ENCODE data around the gene FARP1. TPM values are rescaled to one million over a fixed set of nuclear protein-coding genes. Genes with fewer than 3 reads are reported as not detected.

Gene FARP1, protein sequence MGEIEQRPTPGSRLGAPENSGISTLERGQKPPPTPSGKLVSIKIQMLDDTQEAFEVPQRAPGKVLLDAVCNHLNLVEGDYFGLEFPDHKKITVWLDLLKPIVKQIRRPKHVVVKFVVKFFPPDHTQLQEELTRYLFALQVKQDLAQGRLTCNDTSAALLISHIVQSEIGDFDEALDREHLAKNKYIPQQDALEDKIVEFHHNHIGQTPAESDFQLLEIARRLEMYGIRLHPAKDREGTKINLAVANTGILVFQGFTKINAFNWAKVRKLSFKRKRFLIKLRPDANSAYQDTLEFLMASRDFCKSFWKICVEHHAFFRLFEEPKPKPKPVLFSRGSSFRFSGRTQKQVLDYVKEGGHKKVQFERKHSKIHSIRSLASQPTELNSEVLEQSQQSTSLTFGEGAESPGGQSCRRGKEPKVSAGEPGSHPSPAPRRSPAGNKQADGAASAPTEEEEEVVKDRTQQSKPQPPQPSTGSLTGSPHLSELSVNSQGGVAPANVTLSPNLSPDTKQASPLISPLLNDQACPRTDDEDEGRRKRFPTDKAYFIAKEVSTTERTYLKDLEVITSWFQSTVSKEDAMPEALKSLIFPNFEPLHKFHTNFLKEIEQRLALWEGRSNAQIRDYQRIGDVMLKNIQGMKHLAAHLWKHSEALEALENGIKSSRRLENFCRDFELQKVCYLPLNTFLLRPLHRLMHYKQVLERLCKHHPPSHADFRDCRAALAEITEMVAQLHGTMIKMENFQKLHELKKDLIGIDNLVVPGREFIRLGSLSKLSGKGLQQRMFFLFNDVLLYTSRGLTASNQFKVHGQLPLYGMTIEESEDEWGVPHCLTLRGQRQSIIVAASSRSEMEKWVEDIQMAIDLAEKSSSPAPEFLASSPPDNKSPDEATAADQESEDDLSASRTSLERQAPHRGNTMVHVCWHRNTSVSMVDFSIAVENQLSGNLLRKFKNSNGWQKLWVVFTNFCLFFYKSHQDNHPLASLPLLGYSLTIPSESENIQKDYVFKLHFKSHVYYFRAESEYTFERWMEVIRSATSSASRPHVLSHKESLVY
- 1 to 10 TPM; 1.0 to 2.2 TPM for total RNA-seq

GRCh38 chr13:98142380-98143156 is at the start of gene FARP1:
Gene FARP1 (plus strand): TSS chr13:98143094. CDS start chr13:98213243, 70,149 bp downstream.
- Mint-ChIP-seq H3K9me3 (no peaks in the 10 kb centered on the region), H3K4me3 (peak within 1 kb of the TSS; percentile 39), H3K27ac (no peak within 1 kb of the TSS), H3K36me3 (no peaks in the 10 kb centered on the region), H3K27me3 (peaks cover 33 to 36% of the 10 kb centered on the region in 2 donors), H3K4me1 (ENCODE audit: low read depth in 2 of 2) (peaks cover 0 to 9% of the 10 kb centered on the region in 2 donors)
- DNase-seq (ENCODE audit: low spot score) (no peak), ATAC-seq (peak; percentile 76 to 84)

GRCh38 chr13:98094678-98095266 is 48.1 kb upstream of the FARP1 start:
- no peak overlapping the region for H3K27ac Mint-ChIP-seq
- no peak for ATAC-seq
- no peaks in the 10 kb centered on the region for H3K4me1 Mint-ChIP-seq (ENCODE audit: low read depth in 2 of 2)
- DNase-seq (ENCODE audit: low spot score): no peak
- H3K4me3 Mint-ChIP-seq: no peak overlapping the region
- H3K9me3 Mint-ChIP-seq: no peaks in the 10 kb centered on the region
- H3K36me3 Mint-ChIP-seq: no peaks in the 10 kb centered on the region
- H3K27me3 Mint-ChIP-seq: peaks cover 14 to 22% of the 10 kb centered on the region in 2 donors

- no peak for DNase-seq (ENCODE audit: low spot score)
- no peaks in the 10 kb centered on the region for H3K4me1 Mint-ChIP-seq (ENCODE audit: low read depth in 2 of 2)
- no peaks in the 10 kb centered on the region for H3K9me3 Mint-ChIP-seq
- H3K36me3 Mint-ChIP-seq: no peaks in the 10 kb centered on the region
- no peak overlapping the region for H3K27ac Mint-ChIP-seq
- no peak for ATAC-seq
- H3K27me3 Mint-ChIP-seq: peaks cover 10 to 22% of the 10 kb centered on the region in 2 donors
- no peak overlapping the region for H3K4me3 Mint-ChIP-seq
Observed at GRCh38 chr13:98096059-98096458, 46.8 kb upstream of the FARP1 start.

GRCh38 chr13:98097749-98098148 is 45.1 kb upstream of the FARP1 start:
- Mint-ChIP-seq H3K4me3 (no peak overlapping the region), H3K9me3 (no peaks in the 10 kb centered on the region), H3K27me3 (peaks cover 9 to 22% of the 10 kb centered on the region in 2 donors), H3K4me1 (ENCODE audit: low read depth in 2 of 2) (no peaks in the 10 kb centered on the region), H3K36me3 (no peaks in the 10 kb centered on the region), H3K27ac (no peak overlapping the region)
- ATAC-seq (no peak), DNase-seq (ENCODE audit: low spot score) (no peak)

DNA sequence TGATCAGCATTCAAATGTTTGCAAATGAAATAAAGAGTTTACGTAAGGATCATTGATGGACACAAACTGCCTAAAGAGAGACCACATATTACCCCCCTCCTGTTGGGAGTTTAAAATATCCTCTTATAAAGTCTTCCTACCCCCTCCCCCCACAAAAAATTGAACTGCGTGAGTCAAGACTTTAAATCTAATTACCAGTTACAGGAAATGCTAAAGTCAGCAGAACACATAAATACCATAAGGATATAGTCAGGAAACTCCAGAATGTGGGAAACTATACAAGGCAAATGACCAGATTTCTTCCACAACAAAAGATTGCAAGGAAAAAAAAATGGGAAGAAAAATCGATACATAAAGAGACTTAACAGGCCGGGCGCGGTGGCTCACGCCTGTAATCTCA is 44.4 kb upstream of the FARP1 start:
- Mint-ChIP-seq H3K9me3 (no peaks in the 10 kb centered on the region), H3K27me3 (peaks cover 7 to 22% of the 10 kb centered on the region in 2 donors), H3K4me1 (ENCODE audit: low read depth in 2 of 2) (no peaks in the 10 kb centered on the region), H3K27ac (no peak overlapping the region), H3K36me3 (no peaks in the 10 kb centered on the region), H3K4me3 (no peak overlapping the region)
- no peak for ATAC-seq
- no peak for DNase-seq (ENCODE audit: low spot score)

GRCh38 chr13:98099627-98100026 is 43.3 kb upstream of the FARP1 start:
- no peaks in the 10 kb centered on the region for H3K9me3 Mint-ChIP-seq

DNA sequence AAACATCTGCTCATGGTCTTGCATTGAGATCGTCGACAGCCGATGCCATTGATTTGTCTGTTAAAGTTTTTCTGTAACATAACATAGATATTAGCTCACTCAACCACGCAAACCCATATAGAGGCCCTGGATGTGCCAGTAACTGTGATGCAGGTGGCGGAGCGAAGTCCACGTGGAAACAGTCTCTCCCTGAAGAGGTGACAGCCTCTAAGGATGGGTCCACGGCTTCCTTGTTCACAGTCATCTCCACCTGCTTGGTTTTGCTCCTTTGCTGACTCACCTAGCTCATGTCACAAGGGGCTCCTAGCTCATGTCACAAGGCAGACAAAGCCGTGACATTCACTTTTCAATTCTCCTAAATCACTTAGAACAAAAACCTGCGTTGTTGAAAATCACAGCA is 42.4 kb upstream of the FARP1 start:
- Mint-ChIP-seq H3K36me3 (no peaks in the 10 kb centered on the region), H3K4me1 (ENCODE audit: low read depth in 2 of 2) (no peaks in the 10 kb centered on the region), H3K4me3 (no peak overlapping the region), H3K9me3 (no peaks in the 10 kb centered on the region), H3K27me3 (peaks cover 11 to 30% of the 10 kb centered on the region in 2 donors), H3K27ac (no peak overlapping the region)
- DNase-seq (ENCODE audit: low spot score) (no peak), ATAC-seq (no peak)

More at GRCh38 chr13:98099627-98100026, 43.3 kb upstream of the FARP1 start:
- Mint-ChIP-seq H3K4me1 (ENCODE audit: low read depth in 2 of 2) (no peaks in the 10 kb centered on the region), H3K4me3 (no peak overlapping the region), H3K27ac (no peak overlapping the region), H3K36me3 (no peaks in the 10 kb centered on the region), H3K27me3 (peaks cover 11 to 30% of the 10 kb centered on the region in 2 donors)
- DNase-seq (ENCODE audit: low spot score) (no peak), ATAC-seq (no peak)

DNA sequence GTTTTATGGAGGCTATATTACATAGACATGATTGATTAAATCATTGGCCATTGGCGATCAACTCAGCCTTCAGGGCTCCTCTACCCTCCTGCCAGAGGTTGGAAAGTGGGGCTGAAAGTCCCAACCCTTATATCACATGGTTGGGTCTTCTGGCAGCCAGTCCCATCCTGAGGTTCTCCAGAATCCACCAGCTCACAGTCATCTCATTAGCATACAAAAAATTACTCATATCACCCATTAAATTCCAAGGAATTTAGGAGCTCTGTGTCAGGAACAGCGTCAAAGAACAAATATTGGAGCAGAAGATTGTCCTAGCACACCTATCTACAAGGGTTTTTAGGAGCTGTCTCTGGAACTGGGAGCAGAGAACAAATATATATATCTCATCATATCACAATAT is 39.4 kb upstream of the FARP1 start:
- Mint-ChIP-seq H3K4me3 (no peak overlapping the region), H3K27ac (no peak overlapping the region), H3K36me3 (no peaks in the 10 kb centered on the region), H3K9me3 (no peaks in the 10 kb centered on the region), H3K27me3 (peaks cover 6 to 12% of the 10 kb centered on the region in 2 donors), H3K4me1 (ENCODE audit: low read depth in 2 of 2) (no peaks in the 10 kb centered on the region)
- no peak for ATAC-seq
- no peak for DNase-seq (ENCODE audit: low spot score)

DNA sequence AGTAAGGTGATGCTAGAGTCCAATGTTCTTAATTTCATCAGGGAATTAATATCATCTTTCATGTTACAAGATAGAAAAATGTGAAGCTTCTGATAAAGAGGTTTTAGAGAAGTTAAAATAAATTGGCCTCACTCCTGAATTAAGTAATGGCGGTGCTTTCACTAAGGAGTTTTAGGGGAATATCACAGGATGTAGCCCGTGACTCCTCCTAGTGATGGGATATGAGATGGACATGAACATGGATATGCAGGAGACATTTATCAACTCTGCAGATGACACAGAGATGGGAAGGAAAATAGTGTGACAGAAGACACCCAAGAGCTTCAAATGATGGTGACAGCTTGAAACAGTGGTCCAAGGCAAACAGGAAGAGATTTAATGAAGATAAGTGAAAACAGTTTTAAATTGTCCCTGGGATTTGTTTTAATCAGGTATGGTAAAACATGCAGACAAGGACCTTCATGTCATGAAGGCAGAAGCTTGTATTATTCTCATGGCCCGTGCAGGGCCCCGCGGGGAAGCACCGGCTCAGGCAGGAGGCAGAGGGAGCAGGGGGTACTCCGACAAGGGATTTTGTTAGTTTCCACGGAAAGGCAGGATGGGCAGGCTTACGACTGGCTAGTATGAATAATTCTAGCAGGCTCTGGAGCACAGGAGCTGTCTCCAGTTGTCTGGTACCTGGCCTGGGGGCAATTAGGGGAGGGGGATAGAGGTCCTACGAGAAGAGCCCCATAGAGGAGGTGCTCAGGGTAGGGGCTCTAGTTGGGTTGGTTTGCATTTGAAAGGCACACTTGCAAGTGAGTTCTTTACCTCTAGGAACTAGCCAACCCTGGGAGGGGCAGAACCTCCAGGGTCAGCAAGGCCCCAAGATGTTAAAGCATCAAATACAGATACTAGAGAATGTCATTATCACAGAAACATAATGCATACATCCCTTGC is 38.7 kb upstream of the FARP1 start:
- DNase-seq (ENCODE audit: low spot score) (no peak), ATAC-seq (no peak)
- Mint-ChIP-seq H3K36me3 (no peaks in the 10 kb centered on the region), H3K27me3 (peaks cover 6 to 8% of the 10 kb centered on the region in 2 donors), H3K4me3 (no peak overlapping the region), H3K9me3 (no peaks in the 10 kb centered on the region), H3K4me1 (ENCODE audit: low read depth in 2 of 2) (no peaks in the 10 kb centered on the region), H3K27ac (no peak overlapping the region)

DNA sequence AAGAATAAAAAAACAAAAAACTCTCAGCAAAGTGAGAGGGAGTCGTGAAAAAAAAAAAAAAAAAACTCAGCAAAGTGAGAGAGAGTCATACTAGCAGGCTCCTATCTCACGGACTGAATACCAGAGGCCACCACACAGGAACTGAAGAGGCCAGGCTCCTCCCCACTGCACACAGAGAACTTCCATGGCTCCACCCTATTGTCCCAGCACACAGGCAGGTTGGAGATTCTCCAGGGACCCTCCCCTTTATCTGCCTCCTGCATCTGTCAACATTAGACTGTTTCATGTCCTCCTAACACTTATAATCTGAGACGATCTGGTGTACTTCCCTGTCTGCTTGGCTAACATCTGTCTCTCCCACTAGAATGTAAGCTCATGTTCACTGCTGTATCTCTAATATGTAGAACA is 37.0 kb upstream of the FARP1 start:
- H3K9me3 Mint-ChIP-seq: no peaks in the 10 kb centered on the region
- no peak overlapping the region for H3K4me3 Mint-ChIP-seq
- no peaks in the 10 kb centered on the region for H3K36me3 Mint-ChIP-seq
- peak in 1 of 2 donors; percentile 36 for ATAC-seq
- no peak for DNase-seq (ENCODE audit: low spot score)
- peaks cover 6 to 8% of the 10 kb centered on the region in 2 donors for H3K27me3 Mint-ChIP-seq
- H3K27ac Mint-ChIP-seq: no peak overlapping the region
- H3K4me1 Mint-ChIP-seq (ENCODE audit: low read depth in 2 of 2): no peaks in the 10 kb centered on the region

DNA sequence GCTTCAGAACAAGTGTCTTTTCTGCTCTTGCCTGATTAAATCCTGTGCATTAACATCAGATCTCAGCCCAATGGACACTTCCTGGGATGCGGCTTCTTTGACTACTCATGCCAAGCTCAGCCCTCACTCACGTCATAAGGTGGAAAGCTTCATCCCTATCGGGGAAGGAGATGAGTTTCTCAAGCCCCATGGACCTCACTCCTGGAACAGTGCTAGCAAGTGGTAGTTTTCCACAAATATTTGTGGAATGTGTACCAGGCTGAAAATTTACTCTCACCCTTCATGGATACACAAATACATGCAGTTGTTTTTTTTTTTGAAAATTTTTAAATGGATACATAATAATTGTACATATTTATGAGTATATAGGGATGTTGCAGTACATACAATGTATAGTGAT is 34.6 kb upstream of the FARP1 start:
- ATAC-seq (no peak), DNase-seq (ENCODE audit: low spot score) (no peak)
- H3K4me3 Mint-ChIP-seq: no peak overlapping the region
- H3K27ac Mint-ChIP-seq: no peak overlapping the region
- no peaks in the 10 kb centered on the region for H3K36me3 Mint-ChIP-seq
- no peaks in the 10 kb centered on the region for H3K9me3 Mint-ChIP-seq
- H3K4me1 Mint-ChIP-seq (ENCODE audit: low read depth in 2 of 2): no peaks in the 10 kb centered on the region
- H3K27me3 Mint-ChIP-seq: peaks cover 6 to 8% of the 10 kb centered on the region in 2 donors

DNA sequence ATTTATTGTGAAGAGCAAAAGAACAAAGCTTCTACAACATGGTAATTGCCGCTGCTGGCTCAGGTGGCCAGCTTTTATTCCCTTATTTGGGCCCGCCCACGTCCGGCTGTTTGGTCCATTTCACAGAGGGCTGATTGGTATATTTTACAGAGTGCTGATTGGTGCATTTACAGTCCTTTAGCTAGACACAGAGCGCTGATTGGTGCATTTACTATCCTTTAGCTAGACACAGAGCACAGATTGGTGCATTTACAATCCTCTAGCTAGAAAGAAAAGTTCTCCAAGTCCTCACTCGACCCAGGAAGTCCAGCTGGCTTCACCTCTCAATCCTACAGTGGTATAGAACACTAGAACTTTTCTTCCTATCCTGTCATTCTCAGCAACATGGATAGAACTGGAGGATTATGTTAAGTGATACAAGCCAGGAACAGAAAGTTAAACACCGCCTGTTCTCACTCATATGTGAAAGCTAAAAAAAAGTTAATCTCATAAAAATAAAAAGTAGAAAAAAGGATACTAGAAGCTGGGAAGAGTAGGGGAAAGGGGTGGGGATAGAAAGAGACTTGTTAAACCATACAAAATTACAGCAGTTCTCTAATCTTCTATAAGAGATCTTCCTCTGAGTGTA is 33.6 kb upstream of the FARP1 start:
- no peak for DNase-seq (ENCODE audit: low spot score)
- no peak for ATAC-seq
- Mint-ChIP-seq H3K27me3 (peaks cover under 1 to 2% of the 10 kb centered on the region in 2 donors), H3K9me3 (no peaks in the 10 kb centered on the region), H3K27ac (no peak overlapping the region), H3K4me3 (no peak overlapping the region), H3K36me3 (no peaks in the 10 kb centered on the region), H3K4me1 (ENCODE audit: low read depth in 2 of 2) (no peaks in the 10 kb centered on the region)

Data from natural killer cell treated with Interleukin-12 subunit alpha and Interleukin-12 subunit beta and Interleukin-15 and Interleukin-18, amount 100 ng/mL, for 72 hours (primary cell).